Skin epidermis (tissue), 12 donors: Measurements from ENCODE around the gene PRR23A.
"Not testable (repeated sequence)": the region's sequence is repeated elsewhere in the genome, so short reads cannot be mapped to it uniquely, and the experiment has no call there.

Source experiments
- H3K27ac ChIP-seq, 21 experiments: fragments of 200-600 bp; sonication (generic) in 11 of 21; one replicate each; pipeline ENCODE4 v1.5.0; 2020; ENCODE audit warnings: mild to moderate bottlenecking in 3 of 21, inconsistent platforms in 2 of 21, moderate library complexity in 2 of 21
- H3K4me3 ChIP-seq, 7 experiments: fragments of 200-600 bp; sonication (generic) in 2 of 7; one replicate each; pipeline ENCODE4 v1.5.0; 2020; ENCODE audit warnings: inconsistent platforms in 2 of 7, mild to moderate bottlenecking in 2 of 7, moderate library complexity in 1 of 7

Gene PRR23A

GRCh38 chr3:139006051-139006716, at the start of gene PRR23A:
Gene PRR23A (minus strand): TSS chr3:139006268. CDS start chr3:139006268, 0 bp downstream.
- H3K27ac ChIP-seq = no peak within 1 kb of the TSS
- no peak within 1 kb of the TSS for H3K4me3 ChIP-seq

GRCh38 chr3:139052802-139053600, 46.9 kb upstream of the PRR23A start:
- Histone ChIP-seq H3K4me3 (no peak overlapping the region), H3K27ac (no peak overlapping the region)

- H3K4me3 ChIP-seq = no peak within 1 kb of the TSS
Observed at GRCh38 chr3:139044366-139045210, 38.5 kb upstream of the PRR23A start, which contains the start of gene PRR23C. Gene PRR23C (minus strand): TSS chr3:139044892. CDS start chr3:139044620, 272 bp downstream.

GRCh38 chr3:139043554-139044365, 37.7 kb upstream of the PRR23A start:
- Histone ChIP-seq H3K4me3 (no peak overlapping the region), H3K27ac (no peak overlapping the region)

More at GRCh38 chr3:139044366-139045210, 38.5 kb upstream of the PRR23A start, which contains the start of gene PRR23C:
- H3K27ac ChIP-seq = no peak within 1 kb of the TSS

GRCh38 chr3:139037478-139037877, 31.4 kb upstream of the PRR23A start:
- H3K27ac ChIP-seq = no peak overlapping the region
- H3K4me3 ChIP-seq = no peak overlapping the region

- H3K4me3 ChIP-seq = no peak overlapping the region
- no peak overlapping the region for H3K27ac ChIP-seq
Observed at GRCh38 chr3:139032326-139033002, 26.4 kb upstream of the PRR23A start.

GRCh38 chr3:139030576-139030975, 24.5 kb upstream of the PRR23A start:
- H3K27ac ChIP-seq, H3K4me3 ChIP-seq: not testable (repeated sequence)

- no peak overlapping the region for H3K27ac ChIP-seq
- no peak overlapping the region for H3K4me3 ChIP-seq
Observed at GRCh38 chr3:139024968-139025367, 18.9 kb upstream of the PRR23A start.

GRCh38 chr3:139020868-139021234, 14.8 kb upstream of the PRR23A start, which contains the start of gene PRR23B:
Gene PRR23B (minus strand): TSS chr3:139020926. CDS start chr3:139020661, 265 bp downstream.
- Histone ChIP-seq H3K27ac (no peak within 1 kb of the TSS), H3K4me3 (no peak within 1 kb of the TSS)

- Histone ChIP-seq H3K27ac (no peak overlapping the region), H3K4me3 (no peak overlapping the region)
Observed at GRCh38 chr3:139020036-139020867, 14.2 kb upstream of the PRR23A start.

- no peak overlapping the region for H3K27ac ChIP-seq
- H3K4me3 ChIP-seq = no peak overlapping the region
Observed at GRCh38 chr3:139016430-139017048, 10.5 kb upstream of the PRR23A start.

GRCh38 chr3:139005356-139005993, 593 bp downstream of the PRR23A start:
- no peak overlapping the region for H3K4me3 ChIP-seq
- H3K27ac ChIP-seq = no peak overlapping the region

- Histone ChIP-seq H3K27ac (no peak overlapping the region), H3K4me3 (no peak overlapping the region)
Observed at GRCh38 chr3:138995706-138996105, 10.4 kb downstream of the PRR23A start.

- H3K27ac ChIP-seq = no peak overlapping the region
- H3K4me3 ChIP-seq = no peak overlapping the region
Observed at GRCh38 chr3:138987181-138987580, 18.9 kb downstream of the PRR23A start.

- no peak overlapping the region for H3K4me3 ChIP-seq
Observed at GRCh38 chr3:138985932-138986331, 20.1 kb downstream of the PRR23A start.

GRCh38 chr3:138984816-138985215, 21.3 kb downstream of the PRR23A start:
- H3K27ac ChIP-seq = no peak overlapping the region
- H3K4me3 ChIP-seq = no peak overlapping the region

More at GRCh38 chr3:138985932-138986331, 20.1 kb downstream of the PRR23A start:
- no peak overlapping the region for H3K27ac ChIP-seq

GRCh38 chr3:138976047-138976446, 30.0 kb downstream of the PRR23A start:
- no peak overlapping the region for H3K4me3 ChIP-seq
- no peak overlapping the region for H3K27ac ChIP-seq
